Caki2 (cell line): Measurements from ENCODE around the gene RPA4. TPM values are rescaled to one million over a fixed set of nuclear protein-coding genes. Genes with fewer than 3 reads are reported as not detected.

Source experiments
- DNase-seq: peaks from one replicate; pipeline ENCODE4 v3.0.0-alpha.2; 2015; ENCODE audit warnings: low read depth
- in situ Hi-C: cut with HindIII; loops from 2 replicates; pipeline ENCODE4 v1.10.0; 2016; ENCODE audit warnings: low sequenced_read_pairs, low pct_unique_long_range_greater_than_20kb, mixed read lengths
- total RNA-seq: library from RNA; depleted of rRNA; stranded (reverse); fragments of >200 nt; shearing (Covaris generic); gene quantifications from 2 replicates; pipeline ENCODE4 v1.2.3, GENCODE V29; 2014; ENCODE audit warnings: low replicate concordance; rRNA removed

The RPA4 gene
- total RNA-seq, 1 experiment from 2014 or later, result not detected

- in situ Hi-C loops, result no loop called here
- DNase-seq, result no peak
Observed at GRCh38 chrX:96924581-96924980, 40.9 kb downstream of the RPA4 start.

- DNase-seq, result no peak
- in situ Hi-C loops, result no loop called here
Observed at GRCh38 chrX:96929036-96929435, 45.3 kb downstream of the RPA4 start.

Other genes with a start within 250 kb of the RPA4 start
- gene DIAPH2, start 199.1 kb upstream of the RPA4 start, total RNA-seq, result 2.5 and 4.0 TPM in 2 replicates